Endothelial cell of umbilical vein (primary cell): Measurements from ENCODE around the gene PLD1. TPM values are rescaled to one million over a fixed set of nuclear protein-coding genes. Genes with fewer than 3 reads are reported as not detected.

Experiments
- BruUV-seq: library from RNA; stranded (reverse); fragments of 400-500 nt; replicated peaks from 2 replicates; lab custom pipeline; 2021; lab: Mats Ljungman, UMichigan
- CTCF ChIA-PET: fragments of 300-600, 350-600 bp; sonication (Branson Sonifier 250); formaldehyde crosslinking; loops from one replicate; lab custom pipeline; 2021; ENCODE audit warnings: antibody characterized with exemption, inconsistent platforms; lab: Charles Lee
- POLR2A ChIA-PET: fragments of 300-600, 350-600 bp; sonication (Branson Sonifier 250); formaldehyde crosslinking; loops from one replicate; lab custom pipeline; 2021; ENCODE audit warnings: antibody characterized with exemption, inconsistent platforms; lab: Charles Lee
- DNase-seq: peaks from one replicate; pipeline ENCODE4 v3.0.0-alpha.2; 2011; ENCODE audit warnings: low read depth, low spot score
- FAIRE-seq: peaks from 2 replicates; lab custom pipeline; 2011; peaks lifted over from hg19 to GRCh38; lab: Jason Lieb, UNC
- H2AFZ ChIP-seq: 2 replicates; pipeline ENCODE4 v1.6.0; 2012; ENCODE audit warnings: low read depth, low read length, control low read depth, inconsistent platforms
- H3K27ac ChIP-seq: 2 replicates; pipeline ENCODE4 v1.5.1; 2011; ENCODE audit warnings: low read depth, mild to moderate bottlenecking, control low read depth, low read length, moderate library complexity; ENCODE audit not compliant: insufficient read depth
- H3K27me3 ChIP-seq, 2 experiments: 2 replicates each; pipeline versions ENCODE4 v1.6.0 to v1.6.1; 2011; ENCODE audit warnings: low read length in 2 of 2, mixed read lengths in 1 of 2; ENCODE audit not compliant: control insufficient read depth in 2 of 2, insufficient read depth in 2 of 2
- H3K36me3 ChIP-seq, 2 experiments: 2 replicates in 1 of 2; 3 replicates in 1 of 2; pipeline ENCODE4 v1.5.1; 2011; ENCODE audit warnings: low read length in 2 of 2, mild to moderate bottlenecking in 1 of 2, moderate library complexity in 1 of 2; ENCODE audit not compliant: control insufficient read depth in 2 of 2, insufficient read depth in 2 of 2; ENCODE audit errors: extremely low read depth in 1 of 2
- H3K4me1 ChIP-seq: 3 replicates; pipeline ENCODE4 v1.5.1; 2011; ENCODE audit warnings: mild to moderate bottlenecking, low read length; ENCODE audit not compliant: control insufficient read depth, insufficient read depth; ENCODE audit errors: extremely low read depth
- H3K4me2 ChIP-seq: 2 replicates; pipeline ENCODE4 v1.6.1; 2011; ENCODE audit warnings: low read length, control low read depth, mixed read lengths; ENCODE audit not compliant: insufficient read depth
- H3K4me3 ChIP-seq, 3 experiments: fragments of 200-600 bp in 1 of 3; sonication (generic), shearing (Covaris generic) in 1 of 3; replicated peaks in 1 of 3; 2 replicates each; pipeline ENCODE4 v1.5.1; 2011 to 2016; ENCODE audit warnings: control low read depth in 3 of 3, low read length in 3 of 3, mild to moderate bottlenecking in 2 of 3, inconsistent platforms in 1 of 3, low read depth in 1 of 3, moderate library complexity in 1 of 3; ENCODE audit not compliant: insufficient read depth in 1 of 3
- H3K79me2 ChIP-seq: 2 replicates; pipeline ENCODE4 v1.6.0; 2012; ENCODE audit warnings: low read length, inconsistent platforms; ENCODE audit not compliant: control insufficient read depth, insufficient read depth
- H3K9ac ChIP-seq: replicated peaks from 2 replicates; pipeline ENCODE3; 2011; ENCODE audit warnings: low read length, control low read depth; ENCODE audit not compliant: insufficient read depth; ENCODE audit errors: extremely low read depth
- H3K9me1 ChIP-seq: replicated peaks from 3 replicates; pipeline ENCODE4 v1.6.0; 2011; ENCODE audit warnings: mild to moderate bottlenecking, low read length; ENCODE audit not compliant: control insufficient read depth, insufficient read depth; ENCODE audit errors: extremely low read depth
- H3K9me3 ChIP-seq: replicated peaks from 2 replicates; pipeline ENCODE4 v1.5.1; 2012; ENCODE audit warnings: low read length, inconsistent platforms; ENCODE audit not compliant: control insufficient read depth, insufficient read depth
- H4K20me1 ChIP-seq: replicated peaks from 2 replicates; pipeline ENCODE3; 2011; ENCODE audit warnings: mild to moderate bottlenecking, low read length; ENCODE audit not compliant: control insufficient read depth, insufficient read depth; ENCODE audit errors: extremely low read depth
- EZH2 ChIP-seq: IDR thresholded peaks from 2 replicates; pipeline ENCODE4 v1.6.1; 2012; ENCODE audit warnings: borderline replicate concordance, low read depth, mild to moderate bottlenecking, moderate library complexity, low read length, inconsistent platforms; ENCODE audit not compliant: severe bottlenecking
- FOS ChIP-seq: IDR thresholded peaks from 2 replicates; pipeline ENCODE4 v1.6.1; 2011; ENCODE audit warnings: mild to moderate bottlenecking, low read length, moderate library complexity, borderline replicate concordance; ENCODE audit not compliant: insufficient read depth
- GATA2 ChIP-seq: IDR thresholded peaks from 2 replicates; pipeline ENCODE4 v1.7.0; 2011; ENCODE audit warnings: low read depth, mild to moderate bottlenecking, moderate library complexity, mixed read lengths, low read length; ENCODE audit not compliant: insufficient read length, insufficient read depth
- JUN ChIP-seq: IDR thresholded peaks from 2 replicates; pipeline ENCODE4 v1.6.1; 2011; ENCODE audit warnings: borderline replicate concordance, low read depth; ENCODE audit not compliant: insufficient read length, insufficient read depth
- MYC ChIP-seq: IDR thresholded peaks from one replicate; pipeline ENCODE4 v1.6.1; 2011; ENCODE audit warnings: mild to moderate bottlenecking, low read depth, low read length
- POLR2A ChIP-seq: IDR thresholded peaks from 2 replicates; pipeline ENCODE4 v1.6.1; 2012; ENCODE audit warnings: low read depth, mild to moderate bottlenecking, control low read depth, low read length
- POLR2AphosphoS5 ChIP-seq: IDR thresholded peaks from 2 replicates; pipeline ENCODE4 v1.6.1; 2012; ENCODE audit warnings: low read depth, mild to moderate bottlenecking, control low read depth, low read length, moderate library complexity; ENCODE audit not compliant: insufficient read depth
- dilution Hi-C: fragments of 300-500 bp; cut with MboI; formaldehyde crosslinking; loops from one replicate; pipeline ENCODE4 v1.15.0; 2019; ENCODE audit warnings: low sequenced_read_pairs; ENCODE audit not compliant: extremely low pct_ligation_motif_present
- intact Hi-C: fragments of 100-400 bp; cut with micrococcal nuclease; formaldehyde crosslinking; loops from one replicate; pipeline ENCODE4 v1.10.0; 2022
- polyA plus RNA-seq, 4 experiments: library from polyadenylated mRNA; depleted of rRNA in 3 of 4; stranded (reverse) in 3 of 4; unstranded in 1 of 4; fragments of >200 nt; gene quantifications; 2 replicates each; pipeline versions ENCODE4 v1.2.1 to v1.2.3, GENCODE V29; 2011 to 2012; ENCODE audit warnings: missing spikeins in 1 of 4
- total RNA-seq: library from RNA; stranded (reverse); gene quantifications from 2 replicates; pipeline ENCODE4 v1.2.3, GENCODE V29; 2021
- TF ChIP-seq, protein P1 (sequence below): IDR thresholded peaks from 2 replicates; pipeline ENCODE4 v1.6.1; 2011; ENCODE audit not compliant: insufficient read depth, insufficient read length
- TF ChIP-seq, protein P2 (sequence below), 2 donors: IDR thresholded peaks; 1 replicate in 1 of 2; 2 replicates in 1 of 2; pipeline ENCODE4 v1.5.1; 2011; ENCODE audit warnings: low read length in 2 of 2, mild to moderate bottlenecking in 2 of 2, moderate library complexity in 2 of 2, control low read depth in 1 of 2, inconsistent platforms in 1 of 2, low read depth in 1 of 2; ENCODE audit not compliant: insufficient read depth in 1 of 2; ENCODE audit errors: extremely low read depth in 1 of 2

The PLD1 gene
- total and polyA plus RNA-seq, 2 donors (not counting 3 experiments of a cell fraction or from before 2014, with no cell fraction given), result 42.0 to 108 TPM

DNA sequence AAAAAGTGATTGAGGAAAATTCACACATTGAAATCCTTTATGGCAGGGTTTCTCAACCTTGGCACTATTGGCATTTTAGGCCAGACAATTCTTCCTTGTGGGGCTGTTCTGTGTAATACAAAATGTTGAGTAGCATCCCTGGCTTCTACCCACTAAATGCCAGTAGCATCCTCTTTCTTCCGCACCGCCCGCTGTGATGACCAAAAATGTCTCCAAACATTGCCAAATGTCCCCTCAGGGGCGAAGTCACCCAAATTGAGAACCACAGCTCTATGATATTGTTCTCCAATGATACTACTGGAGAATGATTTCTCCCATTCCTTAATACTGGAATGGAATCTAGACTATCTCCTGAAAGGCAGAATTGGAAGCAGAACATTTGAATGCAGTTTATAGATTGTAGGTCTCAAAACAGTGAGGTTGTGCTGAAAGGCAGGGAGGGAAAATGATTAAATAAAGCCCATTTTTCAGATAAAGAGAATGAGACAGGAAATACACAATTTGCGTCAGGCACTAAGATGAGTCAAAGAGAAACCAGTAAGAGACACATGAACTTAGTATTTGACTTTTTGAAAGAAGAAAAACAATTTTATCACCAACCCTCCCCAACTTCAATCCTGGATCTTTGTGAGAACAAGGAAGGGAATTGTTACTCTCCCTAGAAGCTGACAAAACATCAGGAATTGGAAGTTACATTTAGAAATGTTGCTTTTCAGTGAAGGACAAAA lies 248.5 kb downstream of the PLD1 start:
- Histone ChIP-seq H3K9me1 (no peaks in the 10 kb centered on the region), H2AFZ (no peak overlapping the region), H3K9ac (no peak overlapping the region), H3K27me3 (no peaks in the 10 kb centered on the region), H3K4me1 (peaks cover 8% of the 10 kb centered on the region), H3K79me2 (no peaks in the 10 kb centered on the region), H3K4me3 (no peak overlapping the region), H4K20me1 (no peaks in the 10 kb centered on the region), H3K4me2 (no peak overlapping the region), H3K27ac (no peak overlapping the region), H3K9me3 (no peaks in the 10 kb centered on the region), H3K36me3 (no peaks in the 10 kb centered on the region)
- FAIRE-seq (no peak), DNase-seq (no peak)
- POLR2A ChIA-PET, result no interaction called here
- no TSS peak for BruUV-seq
- TF ChIP-seq, protein P1, sequence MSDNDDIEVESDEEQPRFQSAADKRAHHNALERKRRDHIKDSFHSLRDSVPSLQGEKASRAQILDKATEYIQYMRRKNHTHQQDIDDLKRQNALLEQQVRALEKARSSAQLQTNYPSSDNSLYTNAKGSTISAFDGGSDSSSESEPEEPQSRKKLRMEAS, result no peak
- no peak for TF ChIP-seq FOS
- TF ChIP-seq GATA2, result no peak
- no peak for TF ChIP-seq JUN
- no peak for TF ChIP-seq MYC
- TF ChIP-seq, protein P2, sequence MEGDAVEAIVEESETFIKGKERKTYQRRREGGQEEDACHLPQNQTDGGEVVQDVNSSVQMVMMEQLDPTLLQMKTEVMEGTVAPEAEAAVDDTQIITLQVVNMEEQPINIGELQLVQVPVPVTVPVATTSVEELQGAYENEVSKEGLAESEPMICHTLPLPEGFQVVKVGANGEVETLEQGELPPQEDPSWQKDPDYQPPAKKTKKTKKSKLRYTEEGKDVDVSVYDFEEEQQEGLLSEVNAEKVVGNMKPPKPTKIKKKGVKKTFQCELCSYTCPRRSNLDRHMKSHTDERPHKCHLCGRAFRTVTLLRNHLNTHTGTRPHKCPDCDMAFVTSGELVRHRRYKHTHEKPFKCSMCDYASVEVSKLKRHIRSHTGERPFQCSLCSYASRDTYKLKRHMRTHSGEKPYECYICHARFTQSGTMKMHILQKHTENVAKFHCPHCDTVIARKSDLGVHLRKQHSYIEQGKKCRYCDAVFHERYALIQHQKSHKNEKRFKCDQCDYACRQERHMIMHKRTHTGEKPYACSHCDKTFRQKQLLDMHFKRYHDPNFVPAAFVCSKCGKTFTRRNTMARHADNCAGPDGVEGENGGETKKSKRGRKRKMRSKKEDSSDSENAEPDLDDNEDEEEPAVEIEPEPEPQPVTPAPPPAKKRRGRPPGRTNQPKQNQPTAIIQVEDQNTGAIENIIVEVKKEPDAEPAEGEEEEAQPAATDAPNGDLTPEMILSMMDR (IDR thresholded peaks at IDR 0.05; ENCODE audit: extremely low read depth in 1 of 2, insufficient read depth in 1 of 2, low read depth in 1 of 2, low read length in 2 of 2), result no peak
- TF ChIP-seq POLR2AphosphoS5, result no peak
- TF ChIP-seq POLR2A, result no peak
- TF ChIP-seq EZH2, result no peak
- dilution Hi-C loops (no loop called here), intact Hi-C loops (no loop called here)
- CTCF ChIA-PET, result interaction anchor here (1.0 to 1.9 kb wide), 4 partner anchors 85 to 600 kb away, joined by 3 to 4 read pairs (median 3); no protein-coding TSS in a partner anchor
